Measurements from ENCODE around the gene FOXN4. TPM values are rescaled to one million over a fixed set of nuclear protein-coding genes. Genes with fewer than 3 reads are reported as not detected.

FOXN4 gene
- total RNA-seq, 4 donors from 2014 or later: not detected

DNA sequence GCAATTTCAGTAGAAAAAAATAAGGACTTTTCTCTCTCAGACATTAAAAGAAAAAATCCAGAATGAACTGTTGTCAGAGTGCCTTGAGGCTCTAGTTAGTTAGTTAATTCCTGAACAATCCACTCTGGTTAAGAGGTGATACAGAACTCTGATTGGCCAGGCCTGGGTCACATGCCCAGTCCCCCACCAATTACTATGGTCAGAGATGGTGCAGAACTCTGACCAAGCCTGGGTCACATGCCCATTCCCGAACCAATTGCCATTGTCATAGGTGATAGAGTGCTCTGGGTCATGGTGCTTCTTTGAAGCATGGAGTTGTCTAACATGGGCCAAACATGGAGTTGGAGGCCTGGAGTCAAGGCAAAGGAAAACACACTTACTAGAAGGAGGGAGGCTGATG lies 27.5 kb upstream of the FOXN4 start:
- no peaks in the 10 kb centered on the region for H3K27me3 ChIP-seq
- ATAC-seq: no peak
- H3K4me3 ChIP-seq: no peak overlapping the region
- no peak for TF ChIP-seq POLR2A (IDR thresholded peaks at IDR 0.05)
- TF ChIP-seq POLR2AphosphoS5 (IDR thresholded peaks at IDR 0.05): no peak
- no peak for TF ChIP-seq EP300 (IDR thresholded peaks at IDR 0.05)
- TF ChIP-seq, protein P1, sequence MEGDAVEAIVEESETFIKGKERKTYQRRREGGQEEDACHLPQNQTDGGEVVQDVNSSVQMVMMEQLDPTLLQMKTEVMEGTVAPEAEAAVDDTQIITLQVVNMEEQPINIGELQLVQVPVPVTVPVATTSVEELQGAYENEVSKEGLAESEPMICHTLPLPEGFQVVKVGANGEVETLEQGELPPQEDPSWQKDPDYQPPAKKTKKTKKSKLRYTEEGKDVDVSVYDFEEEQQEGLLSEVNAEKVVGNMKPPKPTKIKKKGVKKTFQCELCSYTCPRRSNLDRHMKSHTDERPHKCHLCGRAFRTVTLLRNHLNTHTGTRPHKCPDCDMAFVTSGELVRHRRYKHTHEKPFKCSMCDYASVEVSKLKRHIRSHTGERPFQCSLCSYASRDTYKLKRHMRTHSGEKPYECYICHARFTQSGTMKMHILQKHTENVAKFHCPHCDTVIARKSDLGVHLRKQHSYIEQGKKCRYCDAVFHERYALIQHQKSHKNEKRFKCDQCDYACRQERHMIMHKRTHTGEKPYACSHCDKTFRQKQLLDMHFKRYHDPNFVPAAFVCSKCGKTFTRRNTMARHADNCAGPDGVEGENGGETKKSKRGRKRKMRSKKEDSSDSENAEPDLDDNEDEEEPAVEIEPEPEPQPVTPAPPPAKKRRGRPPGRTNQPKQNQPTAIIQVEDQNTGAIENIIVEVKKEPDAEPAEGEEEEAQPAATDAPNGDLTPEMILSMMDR (IDR thresholded peaks at IDR 0.05): no peak
- WGBS, 2 donors (ENCODE audit: low coverage in 1 of 2): 40 to 83% methylated on average over 1 of the region's 1 CpG
- H3K4me1 ChIP-seq: peaks cover 0 to 5% (median 0%) of the 10 kb centered on the region in 3 donors
- no peaks in the 10 kb centered on the region for H3K9me3 ChIP-seq
- no peaks in the 10 kb centered on the region for H3K36me3 ChIP-seq
- H3K27ac ChIP-seq: no peak overlapping the region

DNA sequence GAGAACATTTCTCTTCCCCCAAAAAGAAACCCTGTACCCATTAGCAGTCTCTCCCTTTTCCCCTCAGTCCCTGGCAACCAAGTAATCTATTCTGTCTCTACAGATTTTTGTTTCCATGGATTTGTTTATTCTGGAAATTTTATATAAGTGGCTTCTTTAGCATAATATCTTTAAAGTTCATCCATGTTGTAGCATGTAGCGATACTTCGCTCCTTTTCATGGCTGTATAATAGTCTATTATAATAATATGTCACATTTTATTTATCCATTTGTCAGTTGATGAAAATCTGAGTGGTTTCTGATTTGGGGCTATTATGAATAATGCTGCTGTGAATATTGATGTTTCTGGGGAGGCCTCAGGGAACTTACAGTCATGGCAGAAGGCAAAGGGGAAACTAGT lies 25.8 kb upstream of the FOXN4 start:
- Histone ChIP-seq H3K27me3 (no peaks in the 10 kb centered on the region), H3K27ac (no peak overlapping the region), H3K36me3 (no peaks in the 10 kb centered on the region), H3K9me3 (no peaks in the 10 kb centered on the region), H3K4me3 (no peak overlapping the region), H3K4me1 (peaks cover 0 to 5% (median 0%) of the 10 kb centered on the region in 3 donors)
- no peak for ATAC-seq
- 95% methylated on average over 2 of the region's 2 CpGs; no CpG with 5 or more reads in 1 of the 2 donors for whole genome bisulfite sequencing, 2 donors (ENCODE audit: low coverage in 1 of 2)
- no peak for TF ChIP-seq POLR2AphosphoS5 (IDR thresholded peaks at IDR 0.05)
- TF ChIP-seq POLR2A (IDR thresholded peaks at IDR 0.05): no peak

DNA sequence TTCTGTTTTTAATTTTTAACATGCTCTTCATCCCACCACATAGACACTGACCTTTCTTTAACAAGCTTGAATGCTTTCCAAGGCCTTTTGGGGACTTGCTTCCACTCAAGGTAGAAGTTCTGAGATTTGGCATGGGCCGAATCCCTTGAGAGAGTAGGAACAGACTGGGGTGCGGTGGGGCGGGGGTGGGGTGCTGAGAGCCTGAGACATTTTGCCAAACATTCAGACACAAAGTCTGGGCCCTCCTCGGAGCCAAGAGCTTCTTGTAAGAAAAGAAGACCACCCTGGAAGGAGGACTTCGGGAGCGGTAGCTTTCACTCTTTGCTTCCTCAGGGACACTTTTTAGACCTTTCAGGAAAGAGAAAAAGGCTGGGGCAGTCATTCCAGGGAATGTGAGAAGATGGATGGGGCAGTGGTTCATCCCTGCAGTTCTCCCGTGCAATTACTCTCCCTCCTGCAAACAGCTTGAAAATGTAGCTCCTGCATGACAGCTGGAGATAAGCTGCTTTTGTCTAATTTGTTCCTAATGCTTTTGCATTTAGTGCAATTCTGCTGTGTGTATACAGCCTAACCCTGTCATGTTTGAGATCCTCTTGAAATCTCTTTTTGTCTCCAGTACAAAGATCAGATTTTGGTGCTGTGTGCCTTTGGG lies 22.3 kb upstream of the FOXN4 start:
- Histone ChIP-seq H3K36me3 (no peaks in the 10 kb centered on the region), H3K4me3 (no peak overlapping the region), H3K27ac (no peak overlapping the region), H3K27me3 (no peaks in the 10 kb centered on the region), H3K9me3 (no peaks in the 10 kb centered on the region), H3K4me1 (peaks cover 0 to 5% (median 0%) of the 10 kb centered on the region in 3 donors)
- TF ChIP-seq, protein P1 (IDR thresholded peaks at IDR 0.05): no peak
- TF ChIP-seq EP300 (IDR thresholded peaks at IDR 0.05) (no peak), POLR2AphosphoS5 (IDR thresholded peaks at IDR 0.05) (no peak), POLR2A (IDR thresholded peaks at IDR 0.05) (no peak)
- ATAC-seq: no peak
- WGBS, 2 donors (ENCODE audit: low coverage in 1 of 2): 15 to 16% methylated on average over 2 to 4 of the region's 7 CpGs

DNA sequence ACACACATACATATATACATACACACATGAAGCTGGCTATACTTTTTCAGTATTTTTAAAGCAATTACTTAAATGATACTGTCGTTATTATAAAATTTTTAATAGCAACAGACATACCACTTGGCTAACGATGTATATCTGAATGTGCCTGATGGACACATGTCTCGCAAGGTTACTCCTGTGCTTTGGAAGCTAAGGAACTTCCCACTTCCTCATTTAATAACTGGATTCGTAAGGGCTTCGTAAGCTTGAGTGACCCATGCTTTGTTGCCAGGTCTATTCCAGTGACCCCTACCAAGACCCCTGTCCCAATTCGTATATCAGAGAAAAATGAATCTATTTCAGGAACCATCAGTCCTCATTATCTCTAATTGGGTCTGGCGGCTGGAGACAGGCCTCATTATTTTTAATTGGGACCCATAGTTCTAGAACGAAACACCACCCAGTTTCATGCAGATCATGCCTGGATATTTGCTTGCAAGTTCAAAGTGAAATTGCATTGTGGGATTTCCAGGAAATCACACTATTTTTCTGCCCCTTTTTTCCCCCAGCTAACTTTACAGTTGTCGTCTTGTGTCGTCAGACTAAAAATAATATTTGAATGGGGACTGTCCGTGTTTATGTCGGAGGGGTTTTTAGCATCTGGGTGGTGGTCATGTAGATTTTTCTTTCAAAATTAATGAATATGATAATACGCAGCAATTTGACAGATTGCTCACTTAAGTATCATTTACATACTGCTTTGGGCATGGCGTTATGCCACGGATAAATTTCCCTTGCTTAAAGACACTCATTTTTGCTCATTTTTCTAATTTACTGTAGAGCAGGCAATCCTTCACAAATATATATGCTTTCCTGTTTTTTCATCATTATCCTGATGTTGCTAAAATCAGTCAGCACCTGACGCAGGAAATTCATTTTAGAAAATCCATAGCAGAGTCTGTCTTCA lies 21.5 kb upstream of the FOXN4 start:
- H3K4me1 ChIP-seq: peaks cover 0 to 5% (median 0%) of the 10 kb centered on the region in 3 donors
- no peak overlapping the region for H3K4me3 ChIP-seq
- no peak for TF ChIP-seq POLR2AphosphoS5 (IDR thresholded peaks at IDR 0.05)
- no peak for TF ChIP-seq POLR2A (IDR thresholded peaks at IDR 0.05)
- TF ChIP-seq, protein P1 (IDR thresholded peaks at IDR 0.05): no peak
- 80 to 90% methylated on average over 13 to 16 of the region's 16 CpGs for WGBS, 2 donors (ENCODE audit: low coverage in 1 of 2)
- no peaks in the 10 kb centered on the region for H3K27me3 ChIP-seq
- H3K27ac ChIP-seq: no peak overlapping the region
- no peaks in the 10 kb centered on the region for H3K36me3 ChIP-seq
- no peak for ATAC-seq
- no peaks in the 10 kb centered on the region for H3K9me3 ChIP-seq

DNA sequence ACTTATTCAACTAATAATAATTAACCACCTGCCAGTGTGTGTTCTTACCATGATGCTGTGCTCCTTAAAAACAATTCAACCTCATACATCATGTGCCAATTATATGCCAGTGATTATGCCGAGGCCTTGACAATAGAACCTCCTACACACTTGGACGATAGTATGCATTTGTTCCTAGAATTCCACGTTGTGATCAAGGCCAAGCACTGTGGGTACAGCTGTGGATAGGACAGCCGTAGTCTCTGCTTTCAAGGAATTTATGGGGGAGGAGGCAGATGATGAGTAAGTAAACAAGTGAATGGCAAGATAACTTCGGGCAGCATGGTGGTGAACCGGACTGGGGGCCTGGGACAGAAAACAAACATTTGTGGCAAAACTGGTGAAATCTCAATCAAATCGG lies 20.6 kb upstream of the FOXN4 start:
- ATAC-seq: no peak
- no peaks in the 10 kb centered on the region for H3K9me3 ChIP-seq
- 52 to 66% methylated on average over 7 of the region's 7 CpGs for WGBS, 2 donors (ENCODE audit: low coverage in 1 of 2)
- peaks cover 0 to 5% (median 0%) of the 10 kb centered on the region in 3 donors for H3K4me1 ChIP-seq
- TF ChIP-seq POLR2A (IDR thresholded peaks at IDR 0.05) (no peak), POLR2AphosphoS5 (IDR thresholded peaks at IDR 0.05) (no peak), EP300 (IDR thresholded peaks at IDR 0.05) (no peak)
- TF ChIP-seq, protein P1 (IDR thresholded peaks at IDR 0.05): no peak
- H3K27me3 ChIP-seq: no peaks in the 10 kb centered on the region
- H3K27ac ChIP-seq: no peak overlapping the region
- H3K4me3 ChIP-seq: no peak overlapping the region
- no peaks in the 10 kb centered on the region for H3K36me3 ChIP-seq
